GM12891 (cell line): ENCODE data around the gene CATSPERZ.

Source experiments
- DNase-seq: peaks from one replicate; pipeline ENCODE4 v3.0.0; 2011; ENCODE audit warnings: low spot score; ENCODE audit not compliant: insufficient read length
- FAIRE-seq: peaks from 2 replicates; lab custom pipeline; 2011; peaks lifted over from hg19 to GRCh38; lab: Jason Lieb, UNC
- PAX5 ChIP-seq: IDR thresholded peaks from 2 replicates; pipeline ENCODE4 v1.6.1; 2011; ENCODE audit warnings: low read length, moderate library complexity, mild to moderate bottlenecking; ENCODE audit not compliant: insufficient read depth, severe bottlenecking
- POLR2A ChIP-seq: IDR thresholded peaks from 2 replicates; pipeline ENCODE4 v1.6.1; 2011; ENCODE audit warnings: low read depth, low read length, control low read depth
- POLR2AphosphoS5 ChIP-seq: IDR thresholded peaks from 2 replicates; pipeline ENCODE4 v1.6.1; 2011; ENCODE audit warnings: low read depth, low read length, control low read depth
- POU2F2 ChIP-seq: IDR thresholded peaks from 2 replicates; pipeline ENCODE4 v1.6.1; 2011; ENCODE audit warnings: low read depth, mild to moderate bottlenecking, control low read depth, low read length, moderate library complexity
- SPI1 ChIP-seq: IDR thresholded peaks from 2 replicates; pipeline ENCODE4 v1.6.1; 2011; ENCODE audit warnings: low read depth, low read length, control low read depth
- TAF1 ChIP-seq: IDR thresholded peaks from 2 replicates; pipeline ENCODE4 v1.6.1; 2011; ENCODE audit warnings: low read depth, low read length, control low read depth

CATSPERZ gene

GRCh38 chr11:64337538-64338249 is 37.5 kb downstream of the CATSPERZ start:
- DNase-seq (no peak), FAIRE-seq (no peak)
- TF ChIP-seq PAX5, result no peak
- TF ChIP-seq TAF1, result no peak
- no peak for TF ChIP-seq POLR2AphosphoS5
- no peak for TF ChIP-seq POLR2A
- no peak for TF ChIP-seq SPI1
- no peak for TF ChIP-seq POU2F2

GRCh38 chr11:64338716-64339115 is 38.6 kb downstream of the CATSPERZ start:
- DNase-seq (no peak), FAIRE-seq (no peak)
- no peak for TF ChIP-seq POLR2A
- no peak for TF ChIP-seq POU2F2
- TF ChIP-seq TAF1, result no peak
- TF ChIP-seq POLR2AphosphoS5, result no peak
- TF ChIP-seq SPI1, result no peak
- no peak for TF ChIP-seq PAX5

GRCh38 chr11:64339286-64339685 is 39.1 kb downstream of the CATSPERZ start:
- FAIRE-seq (no peak), DNase-seq (no peak)
- no peak for TF ChIP-seq SPI1
- TF ChIP-seq POLR2AphosphoS5, result no peak
- no peak for TF ChIP-seq TAF1

- FAIRE-seq (peak; percentile 51), DNase-seq (peak; percentile 86)
- TF ChIP-seq PAX5, result no peak
- 0 out of 2 replicates have a peak, but pooled peaks have one; percentile 33 for TF ChIP-seq TAF1
- TF ChIP-seq POU2F2, result peak; percentile 16; the same call in 1 of the 2 replicates
- TF ChIP-seq POLR2AphosphoS5, result peak; percentile 71
- peak; percentile 49; the same call in 1 of the 2 replicates for TF ChIP-seq POLR2A
- TF ChIP-seq SPI1, result peak; percentile 89
These were observed 39.7 kb downstream of the CATSPERZ start, which contains the start of gene CCDC88B for GRCh38 chr11:64339754-64340408. Gene CCDC88B, plus strand, starts transcription at chr11:64340204. Its CDS starts 63 bp downstream, at chr11:64340267.

GRCh38 chr11:64340671-64341335 is 40.6 kb downstream of the CATSPERZ start:
- FAIRE-seq (peak; percentile 89), DNase-seq (no peak)
- TF ChIP-seq PAX5, result no peak
- no peak for TF ChIP-seq SPI1
- no peak for TF ChIP-seq POLR2AphosphoS5
- no peak for TF ChIP-seq POLR2A

GRCh38 chr11:64341429-64341828 is 41.3 kb downstream of the CATSPERZ start:
- no peak for FAIRE-seq
- DNase-seq, result no peak
- no peak for TF ChIP-seq POLR2AphosphoS5
- no peak for TF ChIP-seq TAF1
- TF ChIP-seq POLR2A, result no peak
- no peak for TF ChIP-seq PAX5
- TF ChIP-seq SPI1, result no peak
- no peak for TF ChIP-seq POU2F2

GRCh38 chr11:64341851-64342791 is 42.0 kb downstream of the CATSPERZ start:
- FAIRE-seq (peak; percentile 89), DNase-seq (peak; percentile 100)

GRCh38 chr11:64342869-64343745 is 42.9 kb downstream of the CATSPERZ start:
- DNase-seq, result no peak
- TF ChIP-seq SPI1 (no peak), POLR2AphosphoS5 (no peak), POU2F2 (no peak), PAX5 (no peak), TAF1 (no peak), POLR2A (no peak)
- FAIRE-seq, result no peak

More at GRCh38 chr11:64341851-64342791, 42.0 kb downstream of the CATSPERZ start:
- TF ChIP-seq TAF1 (no peak), PAX5 (no peak), POLR2AphosphoS5 (no peak), SPI1 (no peak), POLR2A (no peak), POU2F2 (no peak)
